ENCODE data around the gene FOXF1. TPM values are rescaled to one million over a fixed set of nuclear protein-coding genes. Genes with fewer than 3 reads are reported as not detected.

FOXF1 gene
- total RNA-seq, 1 donor from 2014 or later = not detected

- Histone ChIP-seq H3K4me3 (no peak overlapping the region), H3F3A (ENCODE audit: low read depth) (peaks cover 10% of the 10 kb centered on the region), H3K9me3 (ENCODE audit: low read depth) (no peaks in the 10 kb centered on the region), H3K9ac (no peak overlapping the region), H3K79me2 (ENCODE audit: low read depth) (no peaks in the 10 kb centered on the region), H4K20me1 (ENCODE audit: low read depth) (no peaks in the 10 kb centered on the region), H2AFZ (replicated peaks) (no peak overlapping the region), H3K4me1 (peaks cover 6% of the 10 kb centered on the region), H3K4me2 (no peak overlapping the region), H3K27me3 (peaks cover 73% of the 10 kb centered on the region), H3K27ac (no peak overlapping the region), H3K36me3 (no peaks in the 10 kb centered on the region)
- H3K4me3 Mint-ChIP-seq = no peak overlapping the region
- peaks cover 5% of the 10 kb centered on the region for H3K9me3 Mint-ChIP-seq
- peaks cover 26% of the 10 kb centered on the region for H3K27me3 Mint-ChIP-seq (ENCODE audit: insufficient read depth, low read depth)
- H3K4me1 Mint-ChIP-seq = no peaks in the 10 kb centered on the region
- TF ChIP-seq EZH2phosphoT487 (IDR thresholded peaks at IDR 0.05) (no peak), CTCF (IDR thresholded peaks at IDR 0.05) (no peak)
- no peak overlapping the region for H3K27ac Mint-ChIP-seq
- DNase-seq (ENCODE audit: low spot score) = no peak
- no peaks in the 10 kb centered on the region for H3K36me3 Mint-ChIP-seq
Measured at GRCh38 chr16:86479419-86479818, 30.9 kb upstream of the FOXF1 start.

GRCh38 chr16:86480444-86480843 is 29.9 kb upstream of the FOXF1 start:
- Histone ChIP-seq H3K27me3 (peaks cover 74% of the 10 kb centered on the region), H3K79me2 (ENCODE audit: low read depth) (no peaks in the 10 kb centered on the region), H3K4me2 (no peak overlapping the region), H2AFZ (replicated peaks) (no peak overlapping the region), H3K4me1 (peaks cover 6% of the 10 kb centered on the region), H3K9me3 (ENCODE audit: low read depth) (no peaks in the 10 kb centered on the region), H3K36me3 (no peaks in the 10 kb centered on the region), H3K27ac (no peak overlapping the region), H3F3A (ENCODE audit: low read depth) (peaks cover 10% of the 10 kb centered on the region), H4K20me1 (ENCODE audit: low read depth) (no peaks in the 10 kb centered on the region), H3K9ac (no peak overlapping the region), H3K4me3 (no peak overlapping the region)
- Mint-ChIP-seq H3K27me3 (ENCODE audit: insufficient read depth, low read depth) (peaks cover 28% of the 10 kb centered on the region), H3K9me3 (peaks cover 8% of the 10 kb centered on the region), H3K4me3 (no peak overlapping the region), H3K4me1 (no peaks in the 10 kb centered on the region), H3K36me3 (no peaks in the 10 kb centered on the region), H3K27ac (no peak overlapping the region)
- no peak for DNase-seq (ENCODE audit: low spot score)
- TF ChIP-seq EZH2 (IDR thresholded peaks at IDR 0.05) (no peak), CTCF (IDR thresholded peaks at IDR 0.05) (no peak), EZH2phosphoT487 (IDR thresholded peaks at IDR 0.05) (no peak)

- H3K36me3 Mint-ChIP-seq = no peaks in the 10 kb centered on the region
- H3K9me3 Mint-ChIP-seq = peaks cover 11% of the 10 kb centered on the region
- Histone ChIP-seq H2AFZ (replicated peaks) (no peak overlapping the region), H3K4me1 (peaks cover 6% of the 10 kb centered on the region), H3K36me3 (no peaks in the 10 kb centered on the region), H3K4me2 (no peak overlapping the region), H3K27ac (no peak overlapping the region), H3K9me3 (ENCODE audit: low read depth) (no peaks in the 10 kb centered on the region), H4K20me1 (ENCODE audit: low read depth) (no peaks in the 10 kb centered on the region), H3K9ac (no peak overlapping the region), H3K27me3 (peaks cover 74% of the 10 kb centered on the region), H3K79me2 (ENCODE audit: low read depth) (no peaks in the 10 kb centered on the region), H3K4me3 (no peak overlapping the region), H3F3A (ENCODE audit: low read depth) (peaks cover 10% of the 10 kb centered on the region)
- peaks cover 35% of the 10 kb centered on the region for H3K27me3 Mint-ChIP-seq (ENCODE audit: insufficient read depth, low read depth)
- no peak for DNase-seq (ENCODE audit: low spot score)
- no peaks in the 10 kb centered on the region for H3K4me1 Mint-ChIP-seq
- no peak overlapping the region for H3K27ac Mint-ChIP-seq
- TF ChIP-seq CTCF (IDR thresholded peaks at IDR 0.05) (no peak), EZH2 (IDR thresholded peaks at IDR 0.05) (no peak), EZH2phosphoT487 (IDR thresholded peaks at IDR 0.05) (no peak)
- no peak overlapping the region for H3K4me3 Mint-ChIP-seq
Measured at GRCh38 chr16:86481607-86482006, 28.7 kb upstream of the FOXF1 start.

All from neural progenitor cell (in vitro differentiated cells).